ENCODE measurements around the gene FAM168A. TPM values are rescaled to one million over a fixed set of nuclear protein-coding genes. Genes with fewer than 3 reads are reported as not detected.

Gene FAM168A
- total and polyA plus RNA-seq, 2 of the 8 experiments (the other 6 are each of a cell fraction or from before 2014, with no cell fraction given): 17.1 to 21.6 TPM

DNA sequence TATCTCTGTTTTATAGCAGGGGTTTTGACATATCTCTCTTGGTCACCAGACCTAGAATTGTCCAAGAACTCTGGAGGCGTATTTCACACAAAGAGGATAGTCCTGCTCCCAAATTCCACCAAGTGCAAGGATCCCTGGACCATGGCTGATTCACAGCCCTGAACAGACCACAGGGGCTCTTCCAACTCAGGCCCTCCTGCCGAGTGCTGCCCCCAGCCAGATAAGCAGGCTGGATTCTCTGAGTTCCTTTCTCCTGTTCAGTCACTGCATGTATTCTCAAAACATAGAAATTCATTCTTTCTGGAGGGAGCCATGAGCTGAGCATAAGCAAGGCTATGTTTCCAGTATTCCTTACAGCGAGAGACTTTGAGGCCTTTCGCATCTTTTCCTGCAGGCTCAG lies 35.1 kb upstream of the FAM168A start:
- WGBS, 2 experiments (ENCODE audit: extremely low coverage in 1 of 2, insufficient coverage in 1 of 2, insufficient read length in 1 of 2, insufficient replicate concordance in 2 of 2, low coverage in 1 of 2, low lambda C conversion rate in 2 of 2, missing lambda C conversion rate in 1 of 2): 92% methylated on average over 4 of the region's 4 CpGs; no CpG with 5 or more reads in 1 of the 2 experiments
- no peak overlapping the region for H3K4ac ChIP-seq (replicated peaks; ENCODE audit: insufficient read length, low read depth, low read length)
- ChIA-PET POLR2A (ENCODE audit: partially characterized antibody) (interaction anchor here (0.8 kb wide), 1 partner anchor 13 kb away, joined by 3 read pairs; no protein-coding TSS in a partner anchor), CTCF (ENCODE audit: partially characterized antibody) (interaction anchor here (1.0 to 26.0 kb wide), 2 partner anchors 16 to 222 kb away, joined by 4 to 653 read pairs; partner anchors contain the start of gene PLEKHB1)
- H3K27ac ChIP-seq (ENCODE audit: low read depth, low read length): no peak overlapping the region
- H2BK12ac ChIP-seq (ENCODE audit: low read depth, low read length): no peak overlapping the region
- peaks cover 4 to 23% (median 20%) of the 10 kb centered on the region in 4 experiments; a peak in 6 of 7 replicates for H3K27me3 ChIP-seq (replicated peaks in 1 of 4; ENCODE audit: control insufficient read depth in 3 of 4, extremely low read depth in 1 of 4, insufficient read depth in 3 of 4, low read length in 3 of 4)
- no peaks in the 10 kb centered on the region for H4K20me1 ChIP-seq (replicated peaks in 1 of 2; ENCODE audit: control insufficient read depth in 1 of 2, insufficient read depth in 2 of 2, low read length in 2 of 2)
- peaks cover 0 to 12% (median 5%) of the 10 kb centered on the region in 4 experiments; a peak in 5 of 7 replicates for H3K4me1 ChIP-seq (replicated peaks in 1 of 4; ENCODE audit: control insufficient read depth in 3 of 4, insufficient read depth in 4 of 4, low read length in 3 of 4)
- no peak overlapping the region for H3K56ac ChIP-seq (replicated peaks; ENCODE audit: insufficient read length, low read depth, low read length)
- H3K14ac ChIP-seq (ENCODE audit: insufficient read length): no peak overlapping the region
- H3K79me2 ChIP-seq (ENCODE audit: control insufficient read depth in 1 of 2, insufficient read depth in 2 of 2, low read length in 2 of 2): no peaks in the 10 kb centered on the region
- no peak overlapping the region for H2BK120ac ChIP-seq (replicated peaks; ENCODE audit: low read depth, low read length)
- no peaks in the 10 kb centered on the region for H3K36me3 ChIP-seq (ENCODE audit: control insufficient read depth in 2 of 4, insufficient read depth in 4 of 4, low read length in 3 of 4)
- no peak overlapping the region for H2BK5ac ChIP-seq (ENCODE audit: low read depth, low read length)
- no peak overlapping the region for H2AK5ac ChIP-seq (ENCODE audit: low read depth, low read length)
- no peak overlapping the region for H3K23ac ChIP-seq (ENCODE audit: insufficient read length)
- no peak for TF ChIP-seq YY1 (IDR thresholded peaks at IDR 0.05; ENCODE audit: low read depth, low read length)
- TF ChIP-seq RBBP5 (IDR thresholded peaks at IDR 0.05; ENCODE audit: borderline replicate concordance, low read depth, low read length): no peak
- TF ChIP-seq SP2 (IDR thresholded peaks at IDR 0.05; ENCODE audit: low read length): no peak
- no peak for TF ChIP-seq HDAC6 (IDR thresholded peaks at IDR 0.05; ENCODE audit: low read depth, low read length)
- no peak for TF ChIP-seq CREB1 (IDR thresholded peaks at IDR 0.05)
- no peak for DNase-seq (ENCODE audit: low read depth in 1 of 2, low spot score in 2 of 2)
- H2AFZ ChIP-seq (ENCODE audit: low read length): no peak overlapping the region
- no peak for FAIRE-seq
- no peak overlapping the region for H4K8ac ChIP-seq (ENCODE audit: extremely low read depth, insufficient read depth, low read length)
- H4K5ac ChIP-seq (ENCODE audit: insufficient read length, low read depth, low read length): no peak overlapping the region
- H3K79me1 ChIP-seq (ENCODE audit: low read depth, low read length): no peaks in the 10 kb centered on the region
- H3K4me2 ChIP-seq (ENCODE audit: insufficient read depth in 1 of 2, low read depth in 2 of 2, low read length in 2 of 2): no peak overlapping the region
- H4K91ac ChIP-seq (replicated peaks; ENCODE audit: insufficient read length, low read length): no peak overlapping the region
- no peak overlapping the region for H3K4me3 ChIP-seq (ENCODE audit: extremely low read depth in 1 of 4, insufficient read depth in 2 of 4, low read depth in 3 of 4, low read length in 4 of 4)
- H3K9me3 ChIP-seq (ENCODE audit: insufficient read depth in 2 of 2, low read depth in 1 of 2, low read length in 1 of 2): no peaks in the 10 kb centered on the region; a peak in 1 of 4 replicates
- no peak overlapping the region for H2BK20ac ChIP-seq (ENCODE audit: low read length)
- H3K18ac ChIP-seq (ENCODE audit: extremely low read depth, low read length): no peak overlapping the region
- H3K9ac ChIP-seq (replicated peaks in 1 of 4; ENCODE audit: extremely low read depth in 1 of 4, low read depth in 3 of 4, low read length in 3 of 4): no peak overlapping the region
- H3K23me2 ChIP-seq (ENCODE audit: low read depth, low read length): no peaks in the 10 kb centered on the region; the same call in 1 of the 2 replicates
- no peak overlapping the region for H2BK15ac ChIP-seq (ENCODE audit: low read length)

Measured in H1 (cell line).